WI38 (cell line): ENCODE data around the gene MEF2A.

ENCODE experiments used
- H3K4me3 ChIP-seq: 2 replicates; pipeline ENCODE4 v1.5.1; 2011; ENCODE audit warnings: low read depth, mild to moderate bottlenecking, control low read depth, low read length
- TF ChIP-seq, protein P1 (sequence below): IDR thresholded peaks from 2 replicates; pipeline ENCODE4 v1.5.1; 2012; ENCODE audit warnings: low read depth, mild to moderate bottlenecking, control low read depth, low read length

Gene MEF2A

DNA sequence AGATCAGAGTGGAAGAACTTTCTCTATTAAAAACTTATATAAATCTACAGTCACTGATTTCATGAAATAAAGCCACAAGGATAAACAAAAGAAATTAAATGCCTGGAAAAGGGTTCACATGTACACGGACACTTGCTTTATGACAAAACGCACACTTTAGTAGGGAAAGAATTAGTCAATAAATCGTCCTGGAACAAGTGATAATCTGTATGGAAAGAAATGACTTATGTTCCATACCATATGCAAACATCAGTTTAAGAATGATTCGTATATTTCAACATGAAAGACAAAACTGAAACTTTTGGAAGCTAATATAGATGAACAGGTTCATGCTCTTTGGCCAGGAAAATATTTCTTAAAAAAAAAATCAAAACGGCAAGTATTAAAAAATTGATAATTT lies 40.2 kb downstream of the MEF2A start:
- no peak overlapping the region for H3K4me3 ChIP-seq
- TF ChIP-seq, protein P1, sequence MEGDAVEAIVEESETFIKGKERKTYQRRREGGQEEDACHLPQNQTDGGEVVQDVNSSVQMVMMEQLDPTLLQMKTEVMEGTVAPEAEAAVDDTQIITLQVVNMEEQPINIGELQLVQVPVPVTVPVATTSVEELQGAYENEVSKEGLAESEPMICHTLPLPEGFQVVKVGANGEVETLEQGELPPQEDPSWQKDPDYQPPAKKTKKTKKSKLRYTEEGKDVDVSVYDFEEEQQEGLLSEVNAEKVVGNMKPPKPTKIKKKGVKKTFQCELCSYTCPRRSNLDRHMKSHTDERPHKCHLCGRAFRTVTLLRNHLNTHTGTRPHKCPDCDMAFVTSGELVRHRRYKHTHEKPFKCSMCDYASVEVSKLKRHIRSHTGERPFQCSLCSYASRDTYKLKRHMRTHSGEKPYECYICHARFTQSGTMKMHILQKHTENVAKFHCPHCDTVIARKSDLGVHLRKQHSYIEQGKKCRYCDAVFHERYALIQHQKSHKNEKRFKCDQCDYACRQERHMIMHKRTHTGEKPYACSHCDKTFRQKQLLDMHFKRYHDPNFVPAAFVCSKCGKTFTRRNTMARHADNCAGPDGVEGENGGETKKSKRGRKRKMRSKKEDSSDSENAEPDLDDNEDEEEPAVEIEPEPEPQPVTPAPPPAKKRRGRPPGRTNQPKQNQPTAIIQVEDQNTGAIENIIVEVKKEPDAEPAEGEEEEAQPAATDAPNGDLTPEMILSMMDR, result no peak

DNA sequence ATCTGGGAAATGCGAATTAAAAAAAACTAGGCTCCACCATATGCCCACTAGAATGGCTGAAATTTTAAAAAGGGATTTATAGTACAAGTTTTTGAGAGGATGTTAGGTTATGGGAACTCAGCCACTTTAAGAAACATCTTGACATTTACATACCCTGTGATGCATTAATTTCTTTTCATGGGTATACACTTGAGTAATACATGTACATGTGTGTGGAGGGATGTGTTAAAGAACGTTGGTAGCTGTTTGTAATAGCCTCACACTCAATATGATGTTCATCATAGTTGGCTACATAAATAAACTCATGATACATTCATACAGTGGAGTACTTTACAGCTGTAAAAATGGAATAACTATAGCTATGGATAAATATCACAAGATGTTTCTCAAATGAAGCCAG lies 40.9 kb downstream of the MEF2A start:
- TF ChIP-seq, protein P1, result no peak
- no peak overlapping the region for H3K4me3 ChIP-seq

GRCh38 chr15:99613481-99613880 lies 47.7 kb downstream of the MEF2A start:
- no peak overlapping the region for H3K4me3 ChIP-seq
- TF ChIP-seq, protein P1, result no peak

DNA sequence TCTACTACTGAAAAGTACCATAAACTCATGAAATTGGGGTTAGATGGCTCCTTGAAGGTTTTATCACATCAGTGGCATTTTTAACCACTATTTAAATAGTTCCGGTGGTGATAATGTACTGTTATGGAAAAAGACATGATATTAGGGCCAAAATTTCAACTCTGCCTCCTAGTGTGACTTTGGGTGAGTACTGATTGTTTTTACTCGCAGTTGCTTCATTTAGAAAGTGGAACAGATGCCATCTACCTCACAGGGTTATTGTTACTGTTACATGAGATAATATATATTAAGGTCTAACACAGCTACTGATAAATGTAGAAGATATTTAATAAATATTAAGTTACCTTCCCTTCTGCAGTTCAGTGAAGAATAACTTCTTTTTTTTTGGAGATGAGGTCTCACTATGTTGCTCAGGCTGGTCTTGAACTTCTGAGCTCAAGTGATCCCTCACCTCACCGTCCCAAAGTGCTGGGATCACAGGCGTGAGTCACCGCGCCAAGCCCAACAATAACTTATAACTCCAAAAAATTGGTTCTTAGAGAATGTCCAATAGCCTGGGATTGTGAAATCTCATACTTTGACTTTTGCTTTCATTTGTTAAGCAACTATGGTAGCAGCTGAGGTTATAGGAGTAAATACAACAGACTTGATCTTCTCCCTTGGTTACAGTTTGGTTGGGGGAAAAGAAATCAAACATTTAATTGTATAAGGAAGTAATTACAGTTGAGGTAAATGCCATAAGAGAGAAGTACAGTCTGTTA lies 48.3 kb downstream of the MEF2A start:
- TF ChIP-seq, protein P1, result no peak

DNA sequence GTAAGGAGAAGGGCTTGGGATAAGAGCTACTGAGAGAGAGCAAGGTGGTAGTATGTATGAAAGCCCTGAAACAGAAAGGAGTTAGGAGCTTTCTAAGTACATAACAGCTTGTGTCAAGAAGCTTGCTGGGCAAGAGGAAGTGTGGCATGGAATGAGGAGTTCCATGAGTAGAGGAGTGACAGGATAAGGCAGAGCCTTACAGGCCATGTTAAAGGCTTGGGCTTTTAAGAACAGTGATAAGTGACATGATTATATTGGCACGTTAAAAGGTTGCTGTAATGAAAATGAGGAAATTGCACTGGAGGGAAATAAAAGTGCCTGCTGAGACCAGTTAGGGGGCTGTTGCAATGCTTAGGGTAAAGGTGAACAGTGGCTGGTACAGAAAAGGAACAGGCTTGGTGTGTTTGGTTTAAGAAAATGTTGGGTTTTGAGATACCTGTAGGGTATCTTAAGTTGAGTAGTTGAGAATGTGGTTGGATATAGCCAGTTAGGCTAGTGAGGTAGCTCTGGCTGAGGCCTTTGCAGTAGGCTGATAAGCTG lies 49.0 kb downstream of the MEF2A start:
- TF ChIP-seq, protein P1, result no peak
- no peak overlapping the region for H3K4me3 ChIP-seq

More for the DNA sequence above, 48.3 kb downstream of the MEF2A start:
- H3K4me3 ChIP-seq, result no peak overlapping the region

DNA sequence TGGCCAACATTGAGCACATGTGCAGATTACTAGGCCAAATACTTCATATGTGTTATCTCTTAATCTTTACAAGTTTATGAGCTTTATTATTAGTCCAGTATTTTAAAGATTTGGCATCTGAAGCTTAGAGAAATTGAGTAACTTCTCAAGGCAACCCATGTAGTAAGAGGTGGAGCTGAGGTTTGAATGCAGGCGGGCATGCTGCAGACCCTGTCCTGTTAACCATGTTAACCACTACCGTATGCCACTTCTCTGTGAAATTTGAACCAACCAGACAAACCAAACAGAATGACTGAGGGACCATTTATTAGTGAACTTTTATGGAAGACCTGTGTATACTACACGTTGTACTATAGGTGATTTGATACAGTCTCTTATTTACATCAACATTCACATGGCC lies 49.7 kb downstream of the MEF2A start:
- TF ChIP-seq, protein P1, result no peak
- H3K4me3 ChIP-seq, result no peak overlapping the region

DNA sequence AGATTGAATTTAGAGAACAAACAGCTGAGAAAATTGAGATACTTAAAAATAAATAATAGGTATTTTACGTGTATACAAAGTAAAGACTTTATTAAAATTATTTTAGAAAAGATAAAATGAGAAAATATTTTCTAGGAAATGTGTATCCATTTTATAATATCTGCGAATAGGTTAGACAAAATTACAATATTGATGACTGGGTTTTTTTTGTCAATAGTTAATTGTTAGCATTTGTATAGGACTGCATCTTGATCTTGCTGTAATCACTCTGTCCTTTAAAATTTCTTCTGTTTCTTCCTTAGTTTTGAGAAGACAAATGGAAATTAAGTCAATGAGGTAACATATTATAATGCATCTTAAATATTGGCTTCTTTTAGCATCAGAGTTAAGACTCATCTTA lies 50.3 kb downstream of the MEF2A start:
- TF ChIP-seq, protein P1, result no peak
- H3K4me3 ChIP-seq, result no peak overlapping the region
